HG03432 (cell line): ENCODE measurements around the gene EXOC4.

Source experiments
- ATAC-seq: cut with Tn5 transposase; IDR thresholded peaks from one replicate; pipeline ENCODE4 v1.9.1; 2021; ENCODE audit warnings: mild to moderate bottlenecking, moderate library complexity; ENCODE audit not compliant: unreplicated experiment

EXOC4 gene

GRCh38 chr7:133563251-133563650 is 310.4 kb downstream of the EXOC4 start:
- ATAC-seq = no peak

GRCh38 chr7:133564484-133564883 is 311.6 kb downstream of the EXOC4 start:
- no peak for ATAC-seq

GRCh38 chr7:133568544-133568943 is 315.7 kb downstream of the EXOC4 start:
- ATAC-seq = no peak

GRCh38 chr7:133570321-133570720 is 317.4 kb downstream of the EXOC4 start:
- no peak for ATAC-seq

GRCh38 chr7:133571076-133571475 is 318.2 kb downstream of the EXOC4 start:
- ATAC-seq = no peak

- ATAC-seq = no peak
Observed at GRCh38 chr7:133572087-133572486, 319.2 kb downstream of the EXOC4 start.

DNA sequence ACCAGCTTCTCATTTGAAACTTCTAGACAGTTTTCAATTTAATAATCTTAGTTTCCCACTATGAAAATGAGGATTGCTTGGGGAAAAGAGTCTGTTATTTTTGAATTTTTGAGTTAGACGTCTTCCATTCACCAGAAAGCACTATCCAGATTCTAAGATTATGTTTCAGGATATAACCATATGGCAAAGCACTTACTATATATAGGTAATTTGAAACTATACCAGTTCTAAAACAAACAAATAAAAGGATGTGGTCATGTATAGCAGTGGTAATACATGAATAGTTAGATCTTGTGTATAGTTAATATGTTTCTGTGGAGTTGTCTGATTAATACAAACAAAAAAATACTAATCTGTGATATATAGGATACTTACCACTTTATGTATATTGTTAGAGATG is 320.0 kb downstream of the EXOC4 start:
- no peak for ATAC-seq

DNA sequence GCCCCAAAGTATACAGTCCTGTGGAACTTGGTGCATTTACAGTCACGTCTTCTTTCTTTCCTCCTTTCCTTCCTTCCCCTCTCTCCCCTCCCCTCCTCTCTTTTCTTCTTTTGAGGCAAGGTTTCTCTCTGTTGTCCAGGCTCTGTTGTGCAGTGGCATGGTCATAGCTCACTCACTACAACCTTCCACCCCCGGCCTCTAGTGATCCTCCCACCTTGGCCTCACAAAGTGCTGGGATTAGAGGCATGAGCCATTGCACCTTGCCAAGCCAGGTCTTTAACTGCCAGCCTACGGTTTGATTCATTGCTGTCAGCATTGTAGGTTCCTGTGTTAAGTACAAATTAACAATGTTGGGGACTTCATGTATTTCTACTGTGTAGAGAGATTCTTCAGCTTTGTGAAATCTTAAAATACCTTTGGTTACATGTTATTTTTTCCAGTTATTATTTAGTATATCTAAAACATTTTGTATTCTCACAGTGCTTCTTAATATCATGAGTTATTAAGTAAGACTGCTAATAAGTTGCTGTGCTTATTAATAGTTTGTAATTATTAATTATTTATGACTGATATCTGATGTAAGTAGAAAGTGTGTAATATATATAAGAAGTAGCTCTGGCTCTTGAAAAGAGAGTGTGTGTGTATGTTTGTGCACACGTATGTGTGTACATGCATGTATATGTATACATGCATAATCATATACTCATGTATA is 320.8 kb downstream of the EXOC4 start:
- ATAC-seq = no peak

GRCh38 chr7:133575726-133576440 is 323.0 kb downstream of the EXOC4 start:
- ATAC-seq = no peak

GRCh38 chr7:133576612-133577168 is 323.8 kb downstream of the EXOC4 start:
- no peak for ATAC-seq

DNA sequence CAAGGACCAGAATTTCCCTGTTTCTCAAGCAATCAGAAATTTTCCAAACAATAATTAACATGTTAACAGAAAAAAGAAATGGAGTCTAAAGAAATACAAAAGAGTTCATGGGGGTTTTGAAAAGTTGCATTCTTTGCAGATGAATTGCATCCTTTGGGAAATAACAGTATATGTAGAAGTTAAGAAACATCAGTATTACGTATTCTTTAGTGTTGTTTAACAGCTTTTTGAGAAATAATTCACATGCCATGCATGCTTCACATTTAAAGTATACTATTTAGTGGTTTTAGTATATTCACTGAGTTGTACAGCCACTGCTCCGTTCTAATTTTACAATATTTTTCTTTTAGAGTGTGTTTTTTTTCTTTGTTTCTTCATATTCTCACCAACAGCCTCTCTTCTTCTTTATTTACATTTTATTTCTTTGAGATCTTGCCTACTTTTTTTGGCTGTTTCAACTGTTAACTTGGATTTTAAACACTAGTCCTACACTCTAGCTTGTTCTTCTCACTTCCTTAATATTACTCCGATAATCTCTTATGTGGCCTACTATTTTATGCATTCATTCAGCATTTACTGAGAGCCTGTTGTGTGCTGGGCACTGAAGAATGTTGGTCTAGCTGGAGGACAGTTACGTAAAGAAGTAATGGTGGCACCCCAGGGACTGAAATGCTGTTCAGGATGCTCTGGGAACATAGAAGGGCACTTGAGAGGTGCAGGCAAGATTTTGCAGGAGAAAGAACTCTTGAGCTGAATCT is 330.1 kb downstream of the EXOC4 start:
- no peak for ATAC-seq

DNA sequence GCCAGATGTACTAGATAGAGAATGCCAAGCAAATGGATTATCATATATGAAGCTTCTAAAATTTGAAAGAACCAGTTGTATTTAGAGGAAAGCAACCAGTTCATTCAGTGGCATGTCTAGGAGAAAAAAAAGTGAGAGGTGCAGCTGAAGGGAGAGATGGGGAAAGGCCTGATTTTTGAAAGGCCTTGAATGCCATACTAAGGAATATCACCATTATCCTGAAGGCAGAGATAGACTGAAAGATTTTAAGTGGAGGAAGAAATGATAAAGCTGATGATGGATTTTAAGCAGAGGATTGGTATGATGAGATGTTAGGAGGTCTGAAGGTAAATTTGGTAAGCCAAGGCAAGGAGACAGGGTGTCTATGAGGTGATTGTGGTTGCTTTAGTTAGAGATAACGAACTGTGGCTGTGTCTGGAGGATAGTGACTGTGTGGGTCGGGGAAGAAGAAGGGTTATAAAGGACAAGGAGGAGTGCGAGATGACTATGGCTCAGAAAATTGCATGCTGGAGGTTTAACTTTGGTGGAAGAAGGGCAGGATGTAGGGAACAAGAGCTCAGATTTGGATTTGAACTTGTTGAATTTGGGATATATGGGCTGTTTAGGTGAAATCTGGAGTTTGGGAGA is 330.8 kb downstream of the EXOC4 start:
- ATAC-seq = no peak

DNA sequence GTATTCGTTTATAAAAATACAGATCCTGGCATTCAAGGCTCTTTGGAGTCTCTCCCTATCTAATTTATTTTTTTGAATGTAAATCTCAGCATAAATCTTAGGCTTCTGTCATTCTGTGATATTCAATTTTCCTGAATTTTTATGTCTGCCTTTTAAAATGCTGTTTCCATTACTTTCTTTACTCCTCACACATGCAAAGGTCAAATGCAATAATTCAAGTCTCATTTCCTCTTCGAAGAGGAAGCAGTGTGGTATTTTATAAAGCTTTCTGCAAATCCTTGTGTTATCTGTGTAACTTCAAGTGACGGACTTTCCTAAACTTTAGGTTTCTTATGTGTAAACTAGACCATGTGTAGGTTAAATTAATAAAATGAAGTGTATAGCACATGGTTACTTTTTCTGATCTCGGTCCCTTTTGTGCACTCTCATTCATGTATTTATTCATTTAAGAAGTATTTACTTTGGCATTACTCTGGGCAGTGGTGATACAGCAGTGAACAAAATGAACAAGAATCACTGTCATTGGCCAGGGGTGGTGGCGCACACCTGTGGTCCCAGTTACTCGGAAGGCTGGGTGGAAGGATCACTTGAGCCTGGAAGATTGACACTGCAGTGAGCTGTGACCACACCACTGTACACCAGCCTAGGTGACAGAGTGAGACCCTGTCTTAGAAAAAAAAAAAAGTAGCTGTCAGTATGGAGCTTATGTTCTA is 332.2 kb downstream of the EXOC4 start:
- no peak for ATAC-seq

GRCh38 chr7:133586253-133586652 is 333.4 kb downstream of the EXOC4 start:
- ATAC-seq = no peak

GRCh38 chr7:133587903-133588302 is 335.0 kb downstream of the EXOC4 start:
- no peak for ATAC-seq

- ATAC-seq = no peak
Observed at GRCh38 chr7:133590795-133591194, 337.9 kb downstream of the EXOC4 start.

DNA sequence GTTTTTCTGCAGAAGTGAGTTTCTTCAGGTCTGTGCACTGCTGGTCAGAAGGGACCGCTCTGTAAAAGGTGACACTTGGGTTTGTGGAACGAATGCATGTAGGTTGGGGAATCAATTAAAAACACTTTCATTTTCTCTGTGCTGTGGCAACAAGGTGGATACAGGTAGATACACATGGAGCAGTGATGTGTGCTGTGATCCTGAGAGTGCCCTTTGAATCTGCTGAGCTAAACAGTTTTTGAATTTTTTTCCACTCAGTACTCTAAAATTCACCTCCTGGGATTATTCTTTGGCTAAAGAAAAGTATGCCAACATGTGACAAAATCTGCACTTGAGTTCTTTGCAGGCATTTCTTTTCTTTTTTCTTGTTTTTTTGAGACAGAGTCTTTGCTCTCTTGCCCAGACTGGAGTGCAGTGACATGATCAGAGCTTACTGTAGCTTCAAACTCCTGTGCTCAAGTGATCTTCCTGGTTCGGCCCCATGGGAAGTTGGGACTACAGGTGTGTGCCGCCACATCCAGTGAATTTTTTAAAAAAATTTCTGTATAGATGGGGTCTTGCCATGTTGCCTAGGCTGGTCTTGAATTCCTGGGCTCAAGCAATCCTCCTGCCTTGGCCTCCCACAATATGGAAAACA is 338.9 kb downstream of the EXOC4 start:
- ATAC-seq = no peak

DNA sequence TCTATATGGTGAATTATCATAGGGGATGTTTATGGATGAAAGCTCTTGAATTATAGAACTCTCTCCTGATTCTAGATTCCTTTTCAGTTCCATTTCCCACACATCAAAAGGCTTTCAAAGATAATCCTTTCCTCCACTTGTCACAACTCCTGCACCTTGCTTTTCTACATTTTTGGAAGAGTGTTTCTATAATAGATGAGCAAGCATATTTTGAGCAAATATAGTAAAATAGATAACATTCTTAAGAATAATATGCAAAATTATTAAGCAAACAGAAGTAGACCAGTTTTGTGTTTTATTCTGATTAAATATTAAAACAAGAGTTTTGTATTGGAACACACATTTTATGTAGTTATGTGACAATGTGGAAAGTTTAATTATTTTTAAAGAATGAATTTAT is 340.7 kb downstream of the EXOC4 start:
- no peak for ATAC-seq

DNA sequence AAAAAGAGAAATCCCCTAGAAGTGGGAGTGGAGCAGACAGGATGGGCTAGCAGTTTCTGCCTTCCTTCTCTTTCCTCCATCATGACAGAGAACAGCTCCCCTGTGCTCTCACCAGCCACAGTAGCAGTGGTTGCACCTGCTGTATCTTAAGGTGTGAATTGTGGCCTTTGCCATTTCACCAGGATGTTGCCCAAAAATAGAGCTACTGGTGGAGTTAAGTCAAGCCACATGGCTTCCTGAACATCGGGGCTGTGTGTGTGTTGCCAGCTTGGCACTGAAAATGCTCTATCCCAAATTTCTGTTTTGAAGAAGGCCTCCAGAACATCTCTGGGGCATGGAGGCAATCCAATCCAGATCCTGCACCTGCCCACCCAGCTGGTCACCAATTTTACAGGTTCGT is 348.7 kb downstream of the EXOC4 start:
- no peak for ATAC-seq

GRCh38 chr7:133602291-133602690 is 349.4 kb downstream of the EXOC4 start:
- no peak for ATAC-seq
